DOHH2 (cell line): ENCODE measurements around the gene PITPNC1.

Experiments
- EZH2phosphoT487 ChIP-seq: fragments of 200-600 bp; sonication (generic); IDR thresholded peaks from 2 replicates; pipeline ENCODE4 v1.6.1; 2017; ENCODE audit warnings: borderline replicate concordance, mild to moderate bottlenecking, antibody characterized with exemption, low read length, moderate library complexity, mixed read lengths
- TF ChIP-seq, protein P1 (sequence below): fragments of 200-600 bp; sonication (generic); IDR thresholded peaks from one replicate; pipeline ENCODE4 v1.5.1; 2014; ENCODE audit warnings: antibody characterized with exemption, mild to moderate bottlenecking, low read depth, low read length; ENCODE audit not compliant: poor library complexity, severe bottlenecking

DNA sequence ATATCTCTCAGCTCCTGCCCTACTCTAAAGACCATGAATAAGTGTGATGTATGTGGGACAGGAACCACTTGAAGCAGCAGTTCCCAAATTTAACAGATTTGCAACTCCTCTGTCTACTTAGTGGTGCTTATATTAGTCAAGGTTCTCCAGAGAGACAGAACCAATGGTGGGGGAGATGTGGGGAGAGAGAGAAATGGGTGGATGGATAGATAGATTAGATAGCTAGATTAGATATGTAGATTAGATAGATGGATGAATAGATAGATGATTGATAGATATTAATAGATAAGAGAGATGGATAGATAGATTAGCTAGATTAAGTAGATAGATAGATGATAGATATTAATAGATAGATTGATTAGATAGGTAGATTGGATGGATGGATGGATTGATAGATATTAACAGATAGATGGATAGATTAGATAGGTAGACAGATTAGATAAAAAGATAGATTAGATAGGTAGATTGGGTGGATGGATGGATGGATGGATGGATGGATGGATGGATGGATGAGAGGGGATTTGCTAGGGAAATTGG is 186.7 kb downstream of the PITPNC1 start:
- TF ChIP-seq, protein P1, sequence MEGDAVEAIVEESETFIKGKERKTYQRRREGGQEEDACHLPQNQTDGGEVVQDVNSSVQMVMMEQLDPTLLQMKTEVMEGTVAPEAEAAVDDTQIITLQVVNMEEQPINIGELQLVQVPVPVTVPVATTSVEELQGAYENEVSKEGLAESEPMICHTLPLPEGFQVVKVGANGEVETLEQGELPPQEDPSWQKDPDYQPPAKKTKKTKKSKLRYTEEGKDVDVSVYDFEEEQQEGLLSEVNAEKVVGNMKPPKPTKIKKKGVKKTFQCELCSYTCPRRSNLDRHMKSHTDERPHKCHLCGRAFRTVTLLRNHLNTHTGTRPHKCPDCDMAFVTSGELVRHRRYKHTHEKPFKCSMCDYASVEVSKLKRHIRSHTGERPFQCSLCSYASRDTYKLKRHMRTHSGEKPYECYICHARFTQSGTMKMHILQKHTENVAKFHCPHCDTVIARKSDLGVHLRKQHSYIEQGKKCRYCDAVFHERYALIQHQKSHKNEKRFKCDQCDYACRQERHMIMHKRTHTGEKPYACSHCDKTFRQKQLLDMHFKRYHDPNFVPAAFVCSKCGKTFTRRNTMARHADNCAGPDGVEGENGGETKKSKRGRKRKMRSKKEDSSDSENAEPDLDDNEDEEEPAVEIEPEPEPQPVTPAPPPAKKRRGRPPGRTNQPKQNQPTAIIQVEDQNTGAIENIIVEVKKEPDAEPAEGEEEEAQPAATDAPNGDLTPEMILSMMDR: no peak
- no peak for TF ChIP-seq EZH2phosphoT487
